ENCODE measurements around the gene S100B.

The S100B gene

DNA sequence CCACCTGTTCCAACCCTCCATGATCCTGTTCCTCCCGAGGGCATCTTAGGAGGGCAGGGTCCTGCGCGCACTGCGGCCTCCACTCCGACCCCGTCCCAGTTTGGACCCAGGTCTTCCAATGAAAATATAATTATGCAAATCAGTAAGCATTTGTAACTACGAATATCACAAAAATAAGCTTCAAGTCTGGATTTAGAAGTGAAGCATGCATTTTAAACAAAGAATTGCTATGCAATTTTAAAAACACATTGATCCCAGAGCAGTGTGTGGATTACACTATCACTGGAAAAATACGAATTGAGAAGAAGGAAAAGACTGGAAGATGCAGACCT is 31.3 kb upstream of the S100B start:
- TF ChIP-seq GATA3 (IDR thresholded peaks at IDR 0.05; ENCODE audit: low read depth, low read length): no peak
- TF ChIP-seq GATA2 (IDR thresholded peaks at IDR 0.05; ENCODE audit: low read depth, low read length): no peak

- TF ChIP-seq GATA2 (IDR thresholded peaks at IDR 0.05; ENCODE audit: low read depth, low read length) (no peak), GATA3 (IDR thresholded peaks at IDR 0.05; ENCODE audit: low read depth, low read length) (no peak)
Measured at GRCh38 chr21:46635324-46636180, 30.7 kb upstream of the S100B start, which contains the start of gene PRMT2. Gene PRMT2, plus strand, starts transcription at chr21:46635674. Its CDS starts 1,278 bp downstream, at chr21:46636952.

DNA sequence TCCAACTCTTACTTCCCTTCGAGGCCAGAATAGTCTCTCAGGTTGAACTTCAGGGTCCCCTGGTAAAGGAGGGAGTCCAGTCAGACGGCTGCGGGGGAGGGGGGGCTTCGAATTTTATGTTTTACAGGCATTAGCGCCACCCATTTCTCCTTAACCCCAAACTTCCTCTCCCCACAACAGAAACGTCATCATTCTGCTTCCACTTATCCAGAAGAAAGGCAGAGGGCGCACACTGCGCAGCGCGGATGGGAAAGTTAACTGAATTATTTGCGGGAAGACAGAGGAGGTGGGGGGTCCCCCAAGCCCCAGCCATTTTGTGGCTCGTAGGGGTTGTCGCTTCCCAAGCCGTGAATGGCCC is 30.1 kb upstream of the S100B start:
- TF ChIP-seq GATA2 (IDR thresholded peaks at IDR 0.05; ENCODE audit: low read depth, low read length): no peak
- TF ChIP-seq GATA3 (IDR thresholded peaks at IDR 0.05; ENCODE audit: low read depth, low read length): no peak

- TF ChIP-seq GATA2 (IDR thresholded peaks at IDR 0.05; ENCODE audit: low read depth, low read length): no peak
- TF ChIP-seq GATA3 (IDR thresholded peaks at IDR 0.05; ENCODE audit: low read depth, low read length): no peak
Measured at GRCh38 chr21:46634427-46634826, 29.5 kb upstream of the S100B start.

DNA sequence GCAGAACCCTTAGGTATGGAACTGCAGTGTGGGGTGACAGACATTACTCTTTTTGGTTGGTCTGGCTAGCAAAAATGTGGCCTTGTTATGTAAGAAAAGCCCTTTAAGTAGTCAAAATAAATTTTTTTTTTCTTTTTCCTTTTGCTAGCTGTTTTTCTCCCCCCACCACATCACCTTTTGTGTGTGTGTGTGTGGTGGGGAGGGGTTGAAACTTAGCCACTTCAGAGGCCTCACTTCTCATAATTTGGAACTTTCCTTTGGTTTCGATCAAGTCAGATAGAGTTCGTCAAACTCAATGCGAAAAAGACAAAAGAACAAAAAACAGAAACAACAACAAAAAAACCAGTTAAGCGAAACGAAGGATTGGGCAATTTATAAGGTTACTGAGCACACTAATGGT is 28.7 kb upstream of the S100B start:
- no peak for TF ChIP-seq GATA2 (IDR thresholded peaks at IDR 0.05; ENCODE audit: low read depth, low read length)
- no peak for TF ChIP-seq GATA3 (IDR thresholded peaks at IDR 0.05; ENCODE audit: low read depth, low read length)

GRCh38 chr21:46628868-46629267 is 24.0 kb upstream of the S100B start:
- no peak for TF ChIP-seq GATA2 (IDR thresholded peaks at IDR 0.05; ENCODE audit: low read depth, low read length)
- TF ChIP-seq GATA3 (IDR thresholded peaks at IDR 0.05; ENCODE audit: low read depth, low read length): no peak

DNA sequence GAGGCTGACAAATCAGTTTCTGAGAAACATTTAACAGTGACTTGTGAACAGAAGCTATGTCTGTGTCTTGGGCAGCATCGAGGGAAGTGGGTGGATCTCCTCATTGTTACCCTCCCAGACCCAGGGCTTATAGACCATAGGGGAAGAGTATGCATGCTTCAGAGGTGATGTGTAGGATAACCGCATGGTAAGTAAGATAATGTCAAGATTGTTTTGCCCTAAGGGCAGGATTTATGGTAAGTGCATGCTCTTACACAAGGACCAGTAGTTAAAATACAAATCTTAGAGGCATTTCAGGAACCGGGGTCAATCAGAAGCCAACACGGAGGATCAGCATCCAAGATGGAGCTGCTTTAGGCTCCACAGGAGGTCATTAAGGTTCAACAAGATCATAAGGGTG is 22.8 kb upstream of the S100B start:
- no peak for TF ChIP-seq GATA2 (IDR thresholded peaks at IDR 0.05; ENCODE audit: low read depth, low read length)
- no peak for TF ChIP-seq GATA3 (IDR thresholded peaks at IDR 0.05; ENCODE audit: low read depth, low read length)

DNA sequence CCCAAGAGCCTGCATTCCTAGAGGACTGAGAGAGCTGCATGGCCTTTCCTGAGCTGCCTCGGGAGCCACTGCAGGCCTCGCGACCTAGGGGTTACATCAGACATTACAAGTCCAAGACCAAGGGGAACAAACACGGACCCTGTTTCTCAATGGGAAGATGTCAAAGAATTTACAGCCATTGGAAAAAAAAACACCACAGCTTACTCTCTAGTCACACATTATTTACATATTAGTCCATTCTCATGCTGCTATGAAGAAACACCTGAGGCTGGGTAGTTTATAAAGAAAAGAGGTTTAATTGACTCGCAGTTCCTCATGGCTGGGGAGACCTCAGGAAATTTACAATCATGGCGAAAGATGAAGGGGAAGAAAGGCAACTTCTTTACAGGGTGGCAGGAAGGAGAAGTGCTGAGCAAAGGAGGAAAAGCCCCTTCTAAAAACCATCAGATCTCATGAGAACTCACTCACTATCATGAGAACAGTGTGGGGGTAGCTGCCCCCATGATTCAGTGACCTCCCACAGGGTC is 22.2 kb upstream of the S100B start:
- TF ChIP-seq GATA2 (IDR thresholded peaks at IDR 0.05; ENCODE audit: low read depth, low read length): no peak
- no peak for TF ChIP-seq GATA3 (IDR thresholded peaks at IDR 0.05; ENCODE audit: low read depth, low read length)

- TF ChIP-seq GATA2 (IDR thresholded peaks at IDR 0.05; ENCODE audit: low read depth, low read length): no peak
- TF ChIP-seq GATA3 (IDR thresholded peaks at IDR 0.05; ENCODE audit: low read depth, low read length): no peak
Measured at GRCh38 chr21:46626536-46626935, 21.7 kb upstream of the S100B start.

DNA sequence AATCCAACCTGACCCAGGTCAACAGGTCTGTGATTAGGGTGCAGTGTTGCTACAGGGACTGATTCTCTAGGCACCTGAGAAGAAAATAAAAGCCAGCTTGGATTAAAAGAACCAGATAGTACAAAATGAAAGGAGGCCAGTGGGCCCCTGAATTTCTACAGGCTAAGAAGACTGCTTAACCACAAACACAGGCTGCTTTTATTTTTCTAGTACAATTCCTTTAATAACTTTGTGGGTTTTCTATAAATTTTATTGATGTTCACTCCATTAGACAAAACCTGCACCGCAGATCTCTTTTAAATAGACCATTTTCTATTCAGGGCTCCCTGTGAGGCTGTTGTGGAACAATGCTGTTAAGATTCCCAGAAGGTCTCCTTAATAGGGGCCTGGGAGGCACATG is 20.9 kb upstream of the S100B start:
- TF ChIP-seq GATA2 (IDR thresholded peaks at IDR 0.05; ENCODE audit: low read depth, low read length): no peak
- TF ChIP-seq GATA3 (IDR thresholded peaks at IDR 0.05; ENCODE audit: low read depth, low read length): no peak

DNA sequence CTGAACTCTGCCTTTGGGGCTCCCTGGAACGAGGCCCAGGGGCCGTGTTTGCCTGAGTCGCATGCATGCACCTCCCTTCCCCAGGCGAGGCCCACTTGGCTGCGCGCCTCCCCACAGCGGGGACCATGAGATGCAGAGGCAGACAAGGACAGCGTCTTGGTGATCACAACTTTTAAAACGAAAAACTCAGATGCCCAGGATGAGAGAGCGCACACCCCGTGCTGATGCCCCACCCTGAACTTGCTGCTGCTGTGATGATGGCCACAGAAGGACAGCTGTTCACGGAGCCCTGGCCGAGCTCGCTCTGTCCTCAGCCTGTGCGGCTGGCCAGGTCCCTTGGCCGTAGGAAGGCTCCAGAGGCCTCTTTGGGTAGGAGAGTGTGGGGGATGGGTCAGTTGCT is 19.2 kb upstream of the S100B start:
- no peak for TF ChIP-seq GATA3 (IDR thresholded peaks at IDR 0.05; ENCODE audit: low read depth, low read length)
- TF ChIP-seq GATA2 (IDR thresholded peaks at IDR 0.05; ENCODE audit: low read depth, low read length): no peak

- TF ChIP-seq GATA2 (IDR thresholded peaks at IDR 0.05; ENCODE audit: low read depth, low read length): no peak
- no peak for TF ChIP-seq GATA3 (IDR thresholded peaks at IDR 0.05; ENCODE audit: low read depth, low read length)
Measured at GRCh38 chr21:46622226-46622625, 17.3 kb upstream of the S100B start.

DNA sequence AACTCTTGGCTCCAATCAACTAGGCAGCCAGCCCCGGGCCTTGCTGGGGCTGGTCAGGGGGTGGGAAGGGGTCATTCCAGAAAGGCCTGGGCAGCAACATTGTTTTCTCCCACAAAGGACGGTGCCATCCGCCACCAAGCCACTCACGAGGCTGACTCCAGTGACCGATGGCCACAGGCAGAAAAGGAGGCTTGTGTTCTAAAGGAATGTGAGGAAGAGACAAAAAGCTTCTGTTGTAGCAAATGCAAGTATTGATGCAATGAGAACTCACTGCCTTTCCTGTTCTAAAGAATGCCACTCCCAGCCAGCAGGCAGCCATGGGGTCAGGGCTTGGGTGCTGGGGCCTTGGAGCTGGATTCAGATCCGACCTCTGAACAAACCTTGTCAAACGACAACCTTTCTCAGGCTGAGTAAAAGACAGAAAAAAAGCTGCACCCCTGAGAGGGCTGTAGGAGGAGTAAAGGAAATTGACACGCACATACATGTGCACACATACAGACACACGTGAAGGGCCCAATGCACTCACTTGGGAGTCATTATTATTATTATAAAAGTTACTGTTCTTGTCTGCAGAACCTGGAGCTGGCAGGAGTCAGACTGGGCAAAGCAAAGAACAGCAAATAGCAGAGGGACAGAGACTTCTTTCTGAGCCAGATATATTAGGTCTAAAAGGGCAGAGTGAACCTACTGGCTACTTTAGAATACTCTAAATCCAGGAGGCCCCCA is 16.7 kb upstream of the S100B start:
- TF ChIP-seq GATA2 (IDR thresholded peaks at IDR 0.05; ENCODE audit: low read depth, low read length) (no peak), GATA3 (IDR thresholded peaks at IDR 0.05; ENCODE audit: low read depth, low read length) (no peak)

DNA sequence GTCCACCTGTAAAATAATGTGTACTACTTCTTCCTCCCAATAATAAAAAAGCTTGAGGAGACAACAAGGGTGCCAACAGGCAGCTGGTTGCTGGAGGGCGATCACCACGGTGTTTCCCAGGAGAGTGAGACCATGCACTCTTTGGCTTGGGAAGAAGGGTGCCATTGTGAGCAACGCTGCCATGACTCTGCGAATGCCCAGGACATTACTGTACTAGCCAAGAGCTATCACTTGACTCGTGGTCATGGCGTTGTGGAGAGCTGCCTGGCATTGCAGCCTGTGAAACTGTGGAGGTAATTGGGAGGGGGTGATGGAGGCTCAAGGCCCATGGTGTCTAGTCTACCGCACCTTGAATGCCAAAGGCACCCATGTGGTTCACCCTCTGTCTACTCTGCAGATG is 16.0 kb upstream of the S100B start:
- TF ChIP-seq GATA3 (IDR thresholded peaks at IDR 0.05; ENCODE audit: low read depth, low read length): no peak
- no peak for TF ChIP-seq GATA2 (IDR thresholded peaks at IDR 0.05; ENCODE audit: low read depth, low read length)

- TF ChIP-seq GATA2 (IDR thresholded peaks at IDR 0.05; ENCODE audit: low read depth, low read length) (no peak), GATA3 (IDR thresholded peaks at IDR 0.05; ENCODE audit: low read depth, low read length) (no peak)
Measured at GRCh38 chr21:46619846-46620245, 15.0 kb upstream of the S100B start.
